H1 (cell line): ENCODE measurements around the gene DPF3.

Experiments
- BRCA1 ChIP-seq: IDR thresholded peaks from 2 replicates; pipeline ENCODE4 v1.6.1; 2012; ENCODE audit warnings: low read depth, low read length, improper control_type of control experiment
- CHD2 ChIP-seq: IDR thresholded peaks from 2 replicates; pipeline ENCODE4 v1.6.1; 2012; ENCODE audit warnings: low read length, improper control_type of control experiment
- EZH2 ChIP-seq: fragments of 200-600 bp; sonication (generic); IDR thresholded peaks from 2 replicates; pipeline ENCODE4 v1.7.1; 2012; ENCODE audit warnings: low read depth, mild to moderate bottlenecking, moderate library complexity, low read length, inconsistent platforms; ENCODE audit not compliant: severe bottlenecking
- JUND ChIP-seq: IDR thresholded peaks from 2 replicates; pipeline ENCODE4 v1.6.1; 2011; ENCODE audit warnings: mild to moderate bottlenecking, improper control_type of control experiment, low read length
- MAX ChIP-seq: IDR thresholded peaks from 2 replicates; pipeline ENCODE4 v1.6.1; 2012; ENCODE audit warnings: inconsistent platforms
- NRF1 ChIP-seq: IDR thresholded peaks from 2 replicates; pipeline ENCODE4 v1.6.1; 2011; ENCODE audit warnings: mild to moderate bottlenecking, low read depth, low read length, improper control_type of control experiment
- POLR2AphosphoS5 ChIP-seq: IDR thresholded peaks from 2 replicates; pipeline ENCODE4 v1.6.1; 2011; ENCODE audit warnings: low read depth, low read length
- POU5F1 ChIP-seq: IDR thresholded peaks from 2 replicates; pipeline ENCODE4 v1.6.1; 2011; ENCODE audit warnings: low read depth, mild to moderate bottlenecking, low read length, moderate library complexity
- RAD21 ChIP-seq, 2 experiments: IDR thresholded peaks in 1 of 2; conservative IDR thresholded peaks in 1 of 2; 2 replicates each; pipeline ENCODE4 v1.6.1; 2011; ENCODE audit warnings: low read depth in 2 of 2, low read length in 2 of 2, improper control_type of control experiment in 1 of 2, inconsistent platforms in 1 of 2, mild to moderate bottlenecking in 1 of 2, moderate library complexity in 1 of 2
- SIX5 ChIP-seq: IDR thresholded peaks from 2 replicates; pipeline ENCODE4 v1.6.1; 2011; ENCODE audit warnings: mild to moderate bottlenecking, low read depth, low read length
- SUZ12 ChIP-seq: fragments of 200-600 bp; sonication (generic); IDR thresholded peaks from 2 replicates; pipeline ENCODE4 v1.6.1; 2012; ENCODE audit warnings: mild to moderate bottlenecking, inconsistent platforms, low read length, moderate library complexity, mixed read lengths
- TAF1 ChIP-seq: IDR thresholded peaks from 2 replicates; pipeline ENCODE4 v1.6.1; 2011; ENCODE audit warnings: mild to moderate bottlenecking, low read depth, low read length
- TF ChIP-seq, protein P1 (sequence below), 3 experiments: IDR thresholded peaks; 1 replicate in 2 of 3; 2 replicates in 1 of 3; pipeline versions ENCODE4 v1.5.1 to v1.6.1; 2011; ENCODE audit warnings: low read length in 3 of 3, mild to moderate bottlenecking in 3 of 3, inconsistent platforms in 2 of 3, low read depth in 1 of 3, moderate library complexity in 1 of 3; ENCODE audit not compliant: insufficient read depth in 1 of 3; ENCODE audit errors: control extremely low read depth in 1 of 3

- TF ChIP-seq EZH2 (no peak), NRF1 (no peak), SIX5 (no peak), JUND (no peak), SUZ12 (no peak), POLR2AphosphoS5 (no peak), TAF1 (no peak), POU5F1 (no peak), MAX (no peak), RAD21 (IDR thresholded peaks at IDR 0.05 in 1 of 2, conservative IDR thresholded peaks at IDR 0.05 in 1 of 2; ENCODE audit: low read depth in 2 of 2, low read length in 2 of 2) (no peak), BRCA1 (no peak), CHD2 (no peak)
- TF ChIP-seq, protein P1, sequence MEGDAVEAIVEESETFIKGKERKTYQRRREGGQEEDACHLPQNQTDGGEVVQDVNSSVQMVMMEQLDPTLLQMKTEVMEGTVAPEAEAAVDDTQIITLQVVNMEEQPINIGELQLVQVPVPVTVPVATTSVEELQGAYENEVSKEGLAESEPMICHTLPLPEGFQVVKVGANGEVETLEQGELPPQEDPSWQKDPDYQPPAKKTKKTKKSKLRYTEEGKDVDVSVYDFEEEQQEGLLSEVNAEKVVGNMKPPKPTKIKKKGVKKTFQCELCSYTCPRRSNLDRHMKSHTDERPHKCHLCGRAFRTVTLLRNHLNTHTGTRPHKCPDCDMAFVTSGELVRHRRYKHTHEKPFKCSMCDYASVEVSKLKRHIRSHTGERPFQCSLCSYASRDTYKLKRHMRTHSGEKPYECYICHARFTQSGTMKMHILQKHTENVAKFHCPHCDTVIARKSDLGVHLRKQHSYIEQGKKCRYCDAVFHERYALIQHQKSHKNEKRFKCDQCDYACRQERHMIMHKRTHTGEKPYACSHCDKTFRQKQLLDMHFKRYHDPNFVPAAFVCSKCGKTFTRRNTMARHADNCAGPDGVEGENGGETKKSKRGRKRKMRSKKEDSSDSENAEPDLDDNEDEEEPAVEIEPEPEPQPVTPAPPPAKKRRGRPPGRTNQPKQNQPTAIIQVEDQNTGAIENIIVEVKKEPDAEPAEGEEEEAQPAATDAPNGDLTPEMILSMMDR (IDR thresholded peaks at IDR 0.05; ENCODE audit: control extremely low read depth in 1 of 3, insufficient read depth in 1 of 3, low read depth in 1 of 3, low read length in 3 of 3) = no peak
Observed at GRCh38 chr14:72683787-72684186, 210.1 kb downstream of the DPF3 start.
